Upper lobe of left lung (tissue), 6 donors: ENCODE results near the gene C1QTNF9. TPM values are rescaled to one million over a fixed set of nuclear protein-coding genes. Genes with fewer than 3 reads are reported as not detected.

Experiments used
- total RNA-seq, 6 donors: library from RNA; depleted of rRNA in 4 of 6; stranded (reverse); fragments of >200 nt in 4 of 6; gene quantifications; one replicate each; pipeline versions ENCODE4 v1.1.0 to v1.2.1, GENCODE V29; 2016 to 2021
- donor health status: DM: no; HTN: no; CAD: no; lungs with moderate emphysema.
- donor health status: DM: no; HTN: yes; CAD: no; lungs with severe emphysema.

The C1QTNF9 gene
- total RNA-seq, 6 donors from 2014 or later: 0.30 to 0.39 TPM; not detected in 4

Other genes starting within 250 kb of the C1QTNF9 start
- gene SPATA13, start 148.9 kb upstream of the C1QTNF9 start, total RNA-seq: 10 to 100 TPM; 31.2 to 77.5 (median 49.2) TPM
- gene PARP4, start 203.2 kb downstream of the C1QTNF9 start, total RNA-seq: 10 to 100 TPM; 63.7 to 89.1 (median 83.5) TPM